Mucosa of gallbladder (tissue), 1 donor: ENCODE measurements around the gene ICAM2. TPM values are rescaled to one million over a fixed set of nuclear protein-coding genes. Genes with fewer than 3 reads are reported as not detected.

ENCODE experiments used
- DNase-seq: peaks from one replicate; pipeline ENCODE4 v3.0.0-alpha.2; 2020; ENCODE audit warnings: low spot score
- total RNA-seq: library from RNA; stranded (reverse); gene quantifications from one replicate; pipeline ENCODE4 v1.2.1, GENCODE V29; 2021
- donor health status: DM: no; HTN: no; CAD: no.

Gene ICAM2
- 14.8 TPM for total RNA-seq

DNA sequence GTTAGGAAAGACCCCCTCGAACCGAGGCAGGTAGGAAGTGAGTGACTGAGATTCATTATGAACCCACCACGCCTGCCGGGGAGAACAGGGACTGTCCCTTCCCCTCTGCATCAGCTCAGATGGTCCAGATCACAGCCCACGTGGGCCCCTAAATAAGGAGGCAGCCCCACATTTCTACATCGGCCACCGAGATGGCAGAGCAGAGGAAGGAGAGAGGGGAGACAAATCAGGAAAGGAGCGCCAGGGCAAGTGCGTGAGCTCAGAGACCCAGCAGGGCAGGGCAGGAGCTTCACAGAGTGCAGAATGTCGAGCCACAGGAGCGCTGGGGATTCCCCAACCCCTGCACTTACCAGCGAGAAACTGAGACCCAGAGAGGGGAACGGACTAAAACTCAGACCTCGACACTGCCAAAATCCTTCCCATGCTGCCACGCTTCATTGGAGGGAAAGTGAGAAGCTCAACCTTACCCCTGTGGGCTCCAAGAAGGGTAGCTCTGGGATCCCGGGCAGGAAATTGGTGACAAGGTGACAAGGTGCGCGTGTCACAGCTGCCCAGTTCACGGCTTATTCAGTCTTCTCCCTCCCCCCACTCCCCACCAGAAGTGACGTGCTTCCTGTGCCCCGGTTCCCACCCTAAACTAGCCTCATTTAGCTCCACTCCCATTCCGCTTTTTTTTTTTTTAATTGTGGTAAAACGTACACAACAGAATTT, at the start of gene ICAM2:
Gene ICAM2, minus strand, starts transcription at position 578 of the 711 bp plus-strand sequence. CDS start 13,942 bp downstream, outside the sequence.
- peak; percentile 77 for DNase-seq

DNA sequence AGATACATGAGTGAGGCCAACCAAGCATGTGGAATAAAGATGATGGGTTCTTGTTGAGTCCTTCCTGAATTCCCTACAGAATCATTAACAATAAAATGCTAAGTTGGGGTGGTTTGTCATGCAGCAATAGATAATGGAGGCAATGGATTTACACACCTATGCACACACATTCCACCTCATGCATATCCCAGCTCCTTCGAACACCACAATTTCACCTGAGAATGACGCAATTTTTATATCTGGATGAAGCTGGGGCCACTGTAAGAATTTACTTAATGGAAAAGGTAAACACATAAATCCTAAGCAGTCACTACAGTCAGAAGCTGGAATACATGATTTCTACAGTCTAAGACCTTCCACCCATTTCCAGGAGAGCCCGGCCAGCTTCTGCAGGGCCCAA, 49.8 kb upstream of the ICAM2 start:
- DNase-seq, result no peak

DNA sequence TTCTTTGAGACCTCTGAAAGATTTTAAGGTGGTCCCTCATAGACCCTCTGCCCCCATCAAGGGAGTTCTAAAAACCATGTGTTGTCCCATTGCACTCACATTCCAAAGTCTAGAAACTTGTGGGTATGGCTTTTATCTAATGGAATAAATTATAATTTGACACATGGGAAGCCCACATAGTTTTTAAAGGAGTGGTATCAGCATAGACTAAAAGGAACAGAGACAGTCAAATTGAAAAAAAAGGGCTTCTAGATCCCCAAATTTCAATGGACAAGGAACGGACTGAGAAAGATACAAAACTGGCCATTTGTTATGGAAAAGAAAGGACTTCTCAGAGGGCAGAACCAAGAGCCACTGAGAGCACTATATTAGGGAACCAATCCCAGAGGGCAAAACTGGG, 48.7 kb upstream of the ICAM2 start:
- no peak for DNase-seq

DNA sequence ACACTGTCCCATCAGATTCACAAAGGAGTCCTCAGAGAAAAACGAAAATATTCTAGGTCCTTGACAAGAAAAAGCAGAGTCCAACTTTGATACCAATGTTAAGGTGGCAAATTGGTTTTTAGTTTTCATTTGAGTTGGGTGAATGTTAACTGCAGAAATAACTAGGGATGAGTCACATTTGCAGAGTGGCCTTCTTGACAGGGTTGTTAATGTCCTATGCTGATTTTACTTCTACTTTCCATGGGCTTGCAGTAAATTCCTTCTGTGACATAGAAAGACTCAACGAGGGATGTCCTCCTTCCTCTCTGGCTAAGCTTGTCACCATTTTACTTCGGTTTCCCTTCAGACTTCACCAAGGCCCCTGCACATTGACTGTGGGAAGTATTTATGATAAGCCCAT, 47.2 kb upstream of the ICAM2 start:
- DNase-seq, result no peak

DNA sequence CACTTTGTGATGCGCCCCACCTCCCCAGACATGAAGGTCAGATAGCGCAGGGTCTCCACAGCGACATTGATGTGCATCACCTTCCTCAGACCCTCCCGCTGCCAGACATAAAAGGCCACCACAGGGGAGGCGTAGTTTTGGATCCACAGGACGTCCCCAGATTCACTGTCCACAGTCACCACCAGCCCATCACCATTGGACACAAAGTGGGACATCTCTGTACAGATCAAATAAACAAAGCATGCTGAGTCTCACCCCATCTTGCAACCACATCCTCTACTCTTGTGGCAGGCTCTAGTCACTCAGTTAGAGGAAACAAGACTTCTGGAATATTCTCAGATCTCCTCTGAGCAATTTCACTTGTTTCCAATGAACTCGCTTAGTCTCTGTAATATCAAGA, 46.3 kb upstream of the ICAM2 start:
- DNase-seq, result no peak

DNA sequence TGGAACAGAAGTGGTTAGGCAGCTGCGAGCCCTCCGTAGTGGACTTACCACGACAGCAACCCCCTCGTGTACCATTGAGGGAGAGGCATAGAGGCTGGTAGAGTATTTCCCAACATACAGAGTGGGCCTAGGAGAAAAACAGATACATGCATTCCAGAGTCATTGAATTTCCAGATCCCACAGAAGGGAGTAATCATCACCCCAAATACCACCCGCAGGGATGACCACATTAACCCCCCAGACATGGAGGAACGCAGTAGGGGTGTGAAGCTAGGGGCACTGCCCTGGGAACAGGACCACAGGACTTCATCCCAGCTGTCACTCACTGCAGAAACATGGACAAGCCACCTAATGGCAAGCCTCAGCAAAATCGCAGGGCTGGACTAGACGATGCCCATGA, 44.7 kb upstream of the ICAM2 start:
- DNase-seq, result no peak

DNA sequence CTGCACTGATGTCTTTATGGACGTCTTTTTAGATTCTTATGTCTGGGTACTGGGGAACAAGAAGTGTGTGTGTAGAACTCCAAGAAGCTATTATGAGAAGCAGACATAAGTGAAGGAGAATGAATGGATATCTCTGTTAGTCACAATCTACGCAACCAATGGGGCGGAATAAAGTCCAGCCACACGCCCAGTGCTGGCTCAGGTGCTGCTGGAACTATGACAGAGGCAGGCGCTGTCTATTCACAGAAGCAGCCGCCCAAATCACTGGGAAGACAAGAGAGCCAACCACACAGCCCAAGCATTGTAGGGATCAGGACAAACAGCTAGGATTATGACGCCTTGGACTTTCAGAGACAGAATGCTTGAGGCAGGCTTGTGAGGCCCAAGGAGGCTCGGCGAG, 43.9 kb upstream of the ICAM2 start:
- peak; percentile 79 for DNase-seq

DNA sequence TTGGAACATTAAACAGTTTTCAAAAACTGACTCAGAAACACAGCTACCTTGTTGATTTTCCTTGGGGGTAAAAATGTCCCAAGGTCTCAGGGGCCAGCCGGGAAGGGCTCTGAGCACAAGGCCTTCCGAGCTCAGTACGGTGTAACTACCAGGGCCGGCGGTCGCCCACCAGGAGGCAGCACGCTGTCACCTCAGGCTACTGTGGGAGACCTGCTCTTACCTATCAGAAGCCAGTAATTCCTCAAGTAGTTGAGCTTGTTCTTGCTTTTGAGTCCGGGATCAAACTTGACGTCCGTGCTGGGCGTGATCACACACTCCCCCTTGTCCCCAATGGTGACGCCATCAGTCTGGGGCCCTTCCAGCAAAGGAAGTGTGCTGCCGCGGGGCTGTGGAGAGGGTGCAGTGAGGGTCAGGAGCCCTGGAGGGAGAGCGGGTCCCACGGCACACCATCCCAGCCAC, 43.4 kb upstream of the ICAM2 start:
- peak; percentile 41 for DNase-seq

DNA sequence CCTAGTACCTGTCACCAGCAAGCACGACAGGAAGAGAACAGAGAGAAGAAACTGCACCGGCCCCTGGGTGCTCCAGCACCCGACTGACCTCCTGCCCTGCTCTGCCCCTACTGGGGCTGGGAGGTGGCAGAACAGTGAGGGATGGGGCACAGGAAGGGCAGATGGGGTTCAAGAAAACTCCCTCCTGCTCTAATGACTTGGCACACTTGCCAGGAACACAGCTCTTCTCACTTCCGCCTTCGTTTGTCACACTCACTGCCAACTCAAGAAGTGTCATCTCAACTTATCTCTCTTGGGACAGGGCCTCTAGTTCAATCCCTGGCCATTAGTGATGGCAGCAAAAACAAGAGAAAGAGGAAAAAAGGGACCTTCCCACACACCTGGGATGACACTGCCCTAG, 42.7 kb upstream of the ICAM2 start:
- DNase-seq, result no peak

DNA sequence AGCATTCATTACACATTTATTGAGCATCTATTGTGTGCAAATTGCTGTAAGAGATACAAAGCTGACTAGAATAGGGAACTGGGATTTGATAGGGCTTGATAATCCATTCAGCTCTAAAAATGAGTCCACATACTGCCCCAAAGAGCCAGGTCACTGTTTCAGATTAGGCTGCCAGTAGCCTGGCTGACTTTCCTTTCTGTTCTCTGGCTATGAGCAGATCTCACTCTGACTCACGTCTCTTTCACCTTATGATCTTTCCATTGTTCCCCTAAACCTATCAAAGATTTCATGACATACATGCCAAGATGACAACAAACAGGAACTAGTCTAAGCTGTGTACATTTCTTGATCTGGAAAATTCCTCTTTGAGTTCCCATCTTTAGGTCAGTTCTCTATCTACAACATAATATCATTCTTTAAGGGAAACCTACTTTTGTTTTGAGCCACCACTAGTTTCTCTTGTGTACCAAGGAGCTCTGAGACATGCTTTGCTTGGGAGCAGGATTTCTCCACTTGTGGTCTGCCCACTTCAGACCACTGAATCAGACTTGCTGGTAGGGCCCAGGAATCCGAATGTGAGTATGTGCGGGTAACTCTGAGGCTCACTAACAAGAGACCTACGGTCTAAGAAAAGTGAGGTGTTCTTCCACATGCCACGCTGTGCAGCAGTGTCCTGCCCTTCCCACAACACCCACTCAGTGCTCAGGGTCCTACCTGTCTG, 40.9 kb upstream of the ICAM2 start:
- DNase-seq, result no peak

DNA sequence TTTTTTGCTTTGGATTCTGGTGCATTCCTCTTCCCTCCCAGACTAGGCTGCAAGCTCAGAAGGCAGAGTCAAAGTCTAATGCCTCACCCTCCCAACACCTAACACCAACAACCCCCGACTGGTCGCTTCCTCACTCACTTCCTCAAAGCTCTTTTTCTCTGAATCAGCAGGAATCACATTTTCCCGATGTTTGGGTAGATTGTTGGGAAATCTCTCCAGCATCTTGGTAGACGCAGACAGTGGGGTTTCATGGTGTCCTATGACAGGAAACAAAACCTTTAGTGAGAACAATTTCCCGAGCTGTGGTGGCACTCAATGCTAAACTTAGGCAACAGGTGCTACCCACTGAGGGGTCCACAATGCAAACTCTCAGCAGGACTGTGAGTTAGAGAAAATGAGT, 39.9 kb upstream of the ICAM2 start:
- no peak for DNase-seq

DNA sequence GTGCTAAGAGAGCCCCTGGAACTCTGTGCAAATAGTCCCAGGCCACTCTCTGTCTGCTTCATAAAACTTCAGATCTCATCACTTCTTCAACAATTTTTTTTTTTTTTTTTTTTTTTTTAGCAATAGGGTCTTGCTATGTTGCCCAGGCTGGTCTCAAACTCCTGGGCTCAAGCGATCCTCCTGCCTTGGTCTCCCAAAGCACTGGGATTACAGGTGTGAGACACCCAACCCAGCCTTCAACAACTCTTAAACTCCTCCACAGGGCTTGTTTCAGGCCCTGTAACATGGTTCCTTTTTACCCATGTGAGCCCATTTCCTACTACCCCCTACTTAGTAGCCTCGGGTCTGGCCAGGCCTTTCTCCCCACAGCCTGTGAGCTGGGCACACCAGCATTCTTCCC, 39.3 kb upstream of the ICAM2 start:
- no peak for DNase-seq

DNA sequence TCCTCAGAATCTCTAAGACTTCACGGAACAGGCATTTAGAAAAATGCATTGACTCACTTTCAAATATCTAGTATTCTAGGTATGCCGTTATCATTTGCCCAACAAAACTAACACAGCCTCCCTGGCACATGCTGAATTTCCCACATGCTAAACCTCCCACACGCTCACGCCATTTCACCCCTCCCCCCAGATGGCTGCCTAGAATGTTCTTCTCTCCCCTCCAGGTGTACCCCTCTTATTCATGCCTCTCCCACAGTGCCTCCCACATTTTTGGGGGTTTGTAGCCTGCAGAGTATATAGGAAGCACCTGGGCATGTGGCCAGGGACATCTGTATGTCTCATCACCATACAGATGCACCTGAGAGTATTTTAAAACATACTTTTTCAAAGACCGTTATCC, 38.2 kb upstream of the ICAM2 start:
- DNase-seq, result no peak

DNA sequence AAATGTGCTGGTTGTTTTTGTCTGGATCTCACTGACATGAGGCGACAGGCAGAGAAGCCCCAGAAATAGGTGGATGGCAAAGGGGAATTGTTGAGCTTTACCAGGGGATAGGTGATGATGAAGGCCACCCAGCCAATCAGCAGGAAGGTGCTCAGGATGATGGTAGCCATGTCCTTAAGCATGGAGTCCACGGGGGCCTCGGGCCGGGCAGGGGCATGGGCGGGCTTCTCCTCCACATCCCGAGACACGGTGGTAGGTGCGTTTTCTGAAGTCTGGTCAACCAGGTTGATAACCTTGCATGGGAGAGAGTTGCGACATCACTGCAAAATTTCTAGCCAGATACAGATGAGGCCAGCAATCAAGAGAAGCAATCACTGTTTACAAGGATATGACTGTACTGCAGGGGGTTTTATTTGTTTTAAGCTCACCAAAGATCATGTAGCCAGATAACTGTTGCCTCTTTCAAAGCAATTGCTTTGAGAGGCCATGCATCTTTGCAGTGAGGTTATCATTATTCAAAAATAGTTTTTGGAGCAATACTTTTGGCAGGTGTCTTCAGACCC, 37.3 kb upstream of the ICAM2 start:
- DNase-seq, result no peak

DNA sequence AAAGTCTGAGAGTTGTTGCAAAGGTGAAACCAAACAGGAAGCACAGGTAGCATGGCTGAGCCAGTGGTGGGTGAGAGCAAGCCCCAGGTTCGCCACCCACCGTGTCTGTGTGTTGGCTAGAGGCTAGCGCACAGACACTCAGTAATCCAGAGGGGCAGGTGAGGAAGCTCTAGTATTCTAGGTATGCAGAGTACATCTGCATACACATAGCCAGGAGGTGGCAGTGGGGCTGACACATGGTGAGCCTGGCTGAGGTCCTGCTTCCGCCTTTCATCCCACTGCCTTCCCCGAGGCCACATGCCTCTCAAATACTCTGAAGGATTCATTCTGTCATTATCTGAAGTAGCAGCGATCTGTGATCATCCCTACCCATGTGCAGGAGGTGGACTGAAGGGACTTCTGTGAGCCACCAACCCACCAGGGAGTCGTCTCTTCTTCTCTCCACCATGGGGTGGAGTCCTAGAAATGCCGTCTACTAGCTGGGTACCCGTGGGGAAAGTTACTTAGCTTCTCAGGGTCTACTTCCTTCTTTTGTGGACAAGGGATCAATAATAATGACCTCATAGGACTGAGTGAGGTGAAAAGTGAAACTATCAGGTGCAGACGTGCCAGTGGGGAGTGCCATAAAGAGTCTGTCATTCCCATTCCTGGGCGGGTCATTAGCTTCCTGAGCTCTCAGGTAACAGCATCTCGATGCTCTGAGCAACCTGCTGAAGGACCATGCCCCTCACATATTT, 36.0 kb upstream of the ICAM2 start:
- peak; percentile 72 for DNase-seq

DNA sequence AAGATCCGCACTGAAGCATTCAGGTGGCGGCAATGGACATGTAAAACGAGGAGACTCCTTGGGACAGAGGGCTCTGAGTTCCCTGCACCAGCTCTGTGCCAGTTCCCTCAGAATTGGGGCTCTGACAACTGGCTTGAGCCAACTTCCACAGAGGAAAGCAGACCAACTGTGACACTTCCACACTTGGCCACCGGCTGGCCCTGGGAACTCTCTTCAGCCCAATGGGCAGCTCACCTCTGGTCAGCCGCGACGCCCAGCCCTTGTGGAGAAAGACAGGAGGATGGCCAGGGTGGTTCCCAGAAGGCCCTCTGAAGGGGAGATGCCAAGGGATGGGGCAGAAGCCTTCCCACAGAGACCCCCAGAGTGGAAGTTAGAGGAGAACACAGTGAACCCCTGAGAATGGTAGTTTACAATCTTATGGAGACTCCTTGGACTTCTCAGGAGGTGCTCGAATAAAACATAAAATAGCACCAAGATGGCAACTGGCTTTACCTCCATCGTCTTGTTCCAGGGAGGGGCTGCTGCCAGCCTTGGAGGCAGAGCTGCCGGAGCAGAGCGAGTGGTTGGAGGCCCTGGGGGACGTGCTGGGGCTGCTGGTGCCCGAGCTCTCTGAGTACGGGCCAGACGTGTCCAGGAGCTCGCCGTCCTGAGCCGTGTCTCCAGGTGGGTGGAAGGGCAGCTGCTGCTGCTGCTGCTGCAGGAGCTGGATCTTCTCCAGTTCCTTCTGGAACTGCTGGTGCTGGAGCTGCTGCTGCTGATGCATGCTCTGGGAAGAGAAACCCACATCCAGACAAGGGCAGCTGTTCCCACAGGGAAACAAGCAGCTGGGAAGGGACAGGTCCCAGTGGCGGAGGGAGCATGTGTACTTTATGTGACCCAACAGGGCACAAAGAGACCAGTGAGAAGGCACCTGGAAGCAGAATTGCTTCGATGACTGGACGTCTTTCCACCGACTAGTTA, 35.0 kb upstream of the ICAM2 start:
- DNase-seq, result no peak

DNA sequence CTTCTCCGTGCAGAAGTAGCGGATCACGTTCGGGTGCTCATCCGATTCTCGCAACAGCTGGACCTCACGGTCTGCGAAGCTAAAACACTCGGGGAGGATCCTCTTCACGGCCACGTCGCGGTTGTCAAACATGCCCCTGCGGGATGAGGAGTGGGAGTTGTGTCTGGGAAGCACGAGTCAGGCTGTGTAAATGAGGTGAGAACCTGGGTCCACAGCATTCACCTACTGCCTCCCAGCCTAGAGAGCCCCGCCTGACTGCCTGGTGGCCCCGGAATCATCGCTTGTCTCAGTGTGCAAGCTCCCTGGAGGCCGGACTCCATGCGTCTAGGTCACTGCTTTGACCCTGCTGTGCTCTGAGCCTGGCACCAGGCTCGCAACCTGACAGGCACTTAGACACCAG, 33.9 kb upstream of the ICAM2 start:
- DNase-seq, result no peak

DNA sequence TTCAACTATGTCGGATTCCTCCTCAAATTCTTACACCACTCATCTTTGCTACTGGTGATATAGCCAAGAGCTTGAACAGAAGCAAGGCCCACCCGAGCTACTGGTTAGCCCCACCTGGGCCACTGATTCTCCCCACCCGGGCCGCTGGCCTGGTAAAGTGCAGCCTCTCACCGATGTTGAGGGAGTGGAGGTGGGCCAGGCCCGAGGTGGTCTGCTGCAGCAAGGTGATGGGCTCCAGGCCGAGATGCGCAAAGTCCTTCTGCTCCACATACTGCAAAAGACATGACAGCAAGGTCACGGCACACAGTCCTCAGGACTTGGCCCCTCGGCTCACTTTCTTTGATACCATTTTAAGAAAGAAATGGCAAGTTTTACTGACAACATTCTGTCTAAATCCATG, 32.7 kb upstream of the ICAM2 start:
- no peak for DNase-seq

DNA sequence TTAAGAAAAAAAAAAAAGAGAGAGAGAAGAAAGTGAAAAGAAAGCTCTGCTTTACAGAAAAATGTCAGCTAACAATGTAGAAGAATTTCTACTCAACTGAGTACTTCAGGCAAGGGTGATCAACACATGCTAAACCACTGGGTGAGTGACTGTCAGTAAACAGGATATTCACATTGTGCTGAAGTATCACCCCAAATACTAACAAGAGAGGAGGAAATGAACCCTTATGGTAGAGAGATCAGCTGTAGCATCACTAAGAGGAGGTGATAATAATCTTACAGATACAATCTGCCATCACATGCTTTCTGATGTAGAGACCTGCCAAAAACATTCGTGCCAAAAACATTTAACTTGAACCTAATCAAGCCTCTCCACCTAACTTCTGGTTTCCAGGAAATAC, 30.7 kb upstream of the ICAM2 start:
- DNase-seq, result no peak

DNA sequence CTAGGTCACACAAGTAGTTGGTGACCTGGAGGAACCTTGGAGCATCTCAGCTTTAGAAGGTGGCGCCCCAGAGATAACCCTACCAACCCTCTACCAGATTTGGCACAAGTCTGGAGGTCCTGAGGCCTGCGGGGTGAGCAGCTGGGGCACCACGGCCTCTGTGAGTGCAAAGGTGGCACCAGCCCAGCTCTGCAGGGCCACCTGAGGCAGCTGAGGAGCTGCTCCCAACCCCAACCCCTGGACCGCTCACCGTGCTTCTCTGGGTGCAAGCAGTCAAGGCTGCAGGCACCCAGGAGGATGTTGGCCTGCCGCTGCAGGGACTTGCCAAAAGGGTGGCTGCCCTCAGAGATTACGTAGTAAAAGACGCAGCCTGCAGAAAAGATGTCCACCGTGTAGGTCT, 28.4 kb upstream of the ICAM2 start:
- DNase-seq, result no peak

DNA sequence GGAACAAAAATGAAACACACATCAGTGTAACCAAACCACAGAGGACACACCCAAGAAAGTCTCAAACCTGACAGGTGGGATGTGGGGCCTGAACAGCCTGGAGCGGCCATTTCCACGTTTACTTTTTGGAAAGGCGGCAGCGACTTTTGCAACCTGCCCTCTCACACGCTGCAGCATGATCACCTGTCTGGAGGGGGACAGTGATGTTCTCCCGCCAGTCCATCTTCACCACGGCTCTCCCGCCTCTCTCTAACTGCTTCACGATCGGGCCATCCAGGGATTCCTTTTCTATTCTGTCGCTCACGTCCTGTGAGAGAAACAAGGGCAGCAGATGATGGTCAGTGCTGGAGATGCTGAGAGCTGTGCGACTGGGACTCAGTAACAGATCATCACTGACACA, 24.7 kb upstream of the ICAM2 start:
- no peak for DNase-seq
